Psoas muscle (tissue), 8 donors: Measurements from ENCODE around the gene MAP1LC3B2. TPM values are rescaled to one million over a fixed set of nuclear protein-coding genes. Genes with fewer than 3 reads are reported as not detected.

Experiments used
- ATAC-seq, 4 donors: fragments of 200-7000 bp; cut with Tn5 transposase; one replicate each; pipeline ENCODE4 v1.9.1; 2020; ENCODE audit warnings: moderate library complexity in 3 of 4, mild to moderate bottlenecking in 2 of 4
- DNase-seq, 2 donors: peaks; one replicate each; pipeline ENCODE4 v3.0.0-alpha.2; 2020
- H3K27ac ChIP-seq: fragments of 200-600 bp; one replicate; pipeline ENCODE4 v1.8.0; 2022
- H3K27me3 ChIP-seq, 3 donors: fragments of 200-600 bp in 1 of 3; one replicate each; pipeline versions ENCODE4 v1.6.1 to v1.8.0; 2013 to 2022; ENCODE audit warnings: low read length in 2 of 3, mild to moderate bottlenecking in 2 of 3, moderate library complexity in 1 of 3; ENCODE audit not compliant: insufficient read depth in 3 of 3
- H3K36me3 ChIP-seq, 2 donors: fragments of 200-600 bp in 1 of 2; one replicate each; pipeline versions ENCODE4 v1.6.1 to v1.8.0; 2013 to 2022; ENCODE audit warnings: low read depth in 1 of 2, mild to moderate bottlenecking in 1 of 2, moderate library complexity in 1 of 2; ENCODE audit not compliant: insufficient read depth in 1 of 2
- H3K4me1 ChIP-seq: fragments of 200-600 bp; one replicate; pipeline ENCODE4 v1.8.0; 2022
- H3K4me3 ChIP-seq: fragments of 200-600 bp; one replicate; pipeline ENCODE4 v1.8.0; 2022; ENCODE audit warnings: mild to moderate bottlenecking
- H3K9me3 ChIP-seq: fragments of 200-600 bp; one replicate; pipeline ENCODE4 v1.8.0; 2022
- CTCF ChIP-seq: fragments of 200-600 bp; IDR thresholded peaks from one replicate; pipeline ENCODE4 v1.8.0; 2022; ENCODE audit warnings: antibody characterized with exemption
- WGBS, 3 donors: extraction: QIAGEN DNeasy Blood & Tissue Kit; methylation state at CpG; one replicate each; pipeline versions ENCODE4 v1.1.6 to v1.1.7; 2013; 5-methylcytosine and 5-hydroxymethylcytosine counted together
- intact Hi-C, 2 donors: fragments of 100-400 bp; cut with DNase I; formaldehyde crosslinking; loops; one replicate each; pipeline versions ENCODE4 v1.11.0 to v1.14.2; 2022
- polyA plus RNA-seq, 3 donors: library from polyadenylated mRNA; stranded (reverse); fragments of 200-250 nt; gene quantifications; one replicate each; pipeline ENCODE4 v1.2.3, GENCODE V29; 2013
- total RNA-seq, 4 donors: library from RNA; stranded (reverse); fragmentation: NEBNext Ultra II Directional in 2 of 4; extraction: Animal tissue kit (Norgen Biotek cat#: 25700) in 2 of 4; gene quantifications; one replicate each; pipeline versions ENCODE4 v1.2.1 to v1.2.4, GENCODE V29; 2021 to 2023
- donor health status: healthy with polysubstance abuse.
- donor health status: DM: no; HTN: no; CAD: no; lungs with moderate emphysema.
- donor health status: Bipolar disorder and iron deficiency.
- donor health status: healthy.
- donor health status: DM: yes; HTN: yes; CAD: no.
- donor health status: DM: no; HTN: no; CAD: no.
- donor health status: DM: no; HTN: no; CAD: no.
- donor health status: DM: yes; HTN: yes; CAD: no.

The MAP1LC3B2 gene
- total and polyA plus RNA-seq, 7 donors = 1.4 to 9.2 (median 2.3) TPM

DNA sequence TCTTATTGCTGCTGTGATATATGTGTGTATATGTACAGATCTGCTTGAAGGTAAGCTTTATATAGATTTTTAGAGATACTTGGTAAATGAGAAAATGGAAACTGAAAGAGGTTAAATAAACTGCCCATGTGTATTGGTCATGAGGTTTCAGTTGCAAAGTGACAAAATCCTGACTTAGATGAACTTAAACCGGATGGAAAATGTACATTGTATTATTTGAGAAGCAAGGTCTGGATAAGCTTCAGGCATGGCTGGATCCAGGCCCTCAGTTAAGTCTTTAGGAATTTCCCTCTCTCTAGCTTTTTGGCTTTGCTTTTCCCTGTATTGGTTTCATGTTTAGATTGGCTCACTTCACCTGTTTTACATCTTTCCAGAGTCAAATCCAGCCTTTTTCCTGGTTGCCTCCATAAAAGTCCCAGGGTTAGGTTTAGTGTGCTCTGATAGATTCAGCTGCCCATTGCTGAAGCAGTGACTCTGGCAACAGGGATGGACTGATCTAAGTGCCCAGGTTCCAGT, 21.0 kb upstream of the MAP1LC3B2 start:
- H3K27ac ChIP-seq = no peak overlapping the region
- ATAC-seq = no peak

DNA sequence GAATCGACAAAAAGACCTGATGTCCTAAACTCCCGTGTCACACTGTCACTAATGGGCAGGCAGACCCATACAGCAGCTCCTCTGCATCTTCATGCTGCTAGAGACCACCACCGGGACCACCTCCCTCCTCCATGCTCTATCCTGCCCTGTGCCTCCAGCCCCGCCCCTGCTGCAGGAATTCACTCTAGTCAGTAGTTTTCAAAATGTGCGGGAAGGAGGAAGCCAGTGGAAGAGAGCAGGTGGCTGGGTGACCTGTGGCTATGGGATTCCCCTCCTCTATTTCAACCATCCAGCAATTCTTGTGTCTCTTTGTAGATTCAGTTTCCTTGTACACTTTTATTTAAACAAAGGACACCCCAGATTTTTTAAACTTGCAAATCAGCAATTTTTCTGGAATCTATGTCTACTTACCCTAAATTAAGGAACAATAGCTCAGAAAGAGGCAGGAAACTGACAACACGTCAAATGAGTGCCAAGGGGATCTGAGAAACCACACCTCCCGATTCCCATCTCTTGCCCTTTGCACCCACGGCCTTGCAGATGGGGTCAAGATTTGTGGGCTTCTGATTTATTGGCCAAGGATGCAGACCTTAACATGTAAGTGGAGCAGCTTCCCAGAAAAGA, 20.4 kb upstream of the MAP1LC3B2 start:
- no peaks in the 10 kb centered on the region for H3K36me3 ChIP-seq
- ATAC-seq (no peak), DNase-seq (no peak)
- TF ChIP-seq CTCF = no peak
- intact Hi-C loops = no loop called here
- H3K9me3 ChIP-seq = no peaks in the 10 kb centered on the region
- H3K4me1 ChIP-seq = peaks cover 15% of the 10 kb centered on the region
- H3K27ac ChIP-seq = no peak overlapping the region
- H3K27me3 ChIP-seq = no peaks in the 10 kb centered on the region
- H3K4me3 ChIP-seq = no peak overlapping the region
- 63 to 73% (median 73%) methylated on average over 8 of the region's 8 CpGs for WGBS, 3 donors

More for the DNA sequence above, 21.0 kb upstream of the MAP1LC3B2 start:
- H3K4me1 ChIP-seq = peaks cover 18% of the 10 kb centered on the region
- H3K9me3 ChIP-seq = no peaks in the 10 kb centered on the region
- intact Hi-C loops = no loop called here
- H3K36me3 ChIP-seq = no peaks in the 10 kb centered on the region
- WGBS, 3 donors = 69 to 78% (median 74%) methylated on average over 1 of the region's 1 CpG
- DNase-seq = no peak
- no peaks in the 10 kb centered on the region for H3K27me3 ChIP-seq
- TF ChIP-seq CTCF = no peak
- no peak overlapping the region for H3K4me3 ChIP-seq

- H3K4me1 ChIP-seq = peaks cover 15% of the 10 kb centered on the region
- H3K36me3 ChIP-seq = no peaks in the 10 kb centered on the region
- ATAC-seq (no peak), DNase-seq (no peak)
- H3K4me3 ChIP-seq = peak overlapping the region; percentile 3
- H3K27ac ChIP-seq = no peak overlapping the region
- intact Hi-C loops = no loop called here
- no peaks in the 10 kb centered on the region for H3K9me3 ChIP-seq
- no peak for TF ChIP-seq CTCF
- 42 to 60% (median 52%) methylated on average over 1 of the region's 1 CpG for WGBS, 3 donors
- H3K27me3 ChIP-seq = no peaks in the 10 kb centered on the region
These were observed 19.8 kb upstream of the MAP1LC3B2 start for GRCh38 chr12:116539361-116539771.

DNA sequence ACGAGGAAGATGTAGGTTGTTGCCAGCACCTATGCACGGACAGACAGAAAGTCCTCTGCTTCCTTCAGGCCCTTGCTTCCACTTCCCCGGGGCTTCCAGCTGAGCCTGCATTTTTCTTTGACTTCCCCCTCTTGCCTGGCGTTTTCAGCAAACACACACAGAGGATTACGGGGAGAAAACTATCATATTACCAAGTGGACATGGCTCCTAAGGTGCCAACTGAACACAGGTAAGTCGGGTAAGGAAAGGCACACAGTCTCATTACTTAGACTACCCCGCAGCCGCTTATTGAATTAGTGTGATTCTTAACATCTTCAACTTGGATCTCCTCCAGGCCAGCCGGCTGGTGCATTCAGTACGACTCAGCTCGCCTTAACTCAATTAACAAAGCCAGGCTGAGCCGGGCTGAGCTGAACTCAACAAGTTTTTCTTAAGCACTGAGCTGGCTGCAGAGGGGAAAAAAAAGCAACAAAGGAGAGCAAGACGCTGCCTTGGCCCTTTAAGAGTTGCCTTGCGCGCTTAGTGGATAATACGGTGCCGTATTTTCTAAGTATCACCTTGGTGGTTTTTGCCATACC, 19.2 kb upstream of the MAP1LC3B2 start:
- intact Hi-C loops = no loop called here
- H3K4me1 ChIP-seq = peaks cover 11% of the 10 kb centered on the region
- DNase-seq (no peak), ATAC-seq (peak in 1 of 4 donors; percentile 31)
- H3K36me3 ChIP-seq = no peaks in the 10 kb centered on the region
- WGBS, 3 donors = 8 to 21% (median 9%) methylated on average over 17 of the region's 17 CpGs
- peak overlapping the region; percentile 4 for H3K27ac ChIP-seq
- H3K4me3 ChIP-seq = peak overlapping the region; percentile 3
- TF ChIP-seq CTCF = no peak
- H3K9me3 ChIP-seq = no peaks in the 10 kb centered on the region
- H3K27me3 ChIP-seq = no peaks in the 10 kb centered on the region
